ENCODE results near the gene ECE1.

DNA sequence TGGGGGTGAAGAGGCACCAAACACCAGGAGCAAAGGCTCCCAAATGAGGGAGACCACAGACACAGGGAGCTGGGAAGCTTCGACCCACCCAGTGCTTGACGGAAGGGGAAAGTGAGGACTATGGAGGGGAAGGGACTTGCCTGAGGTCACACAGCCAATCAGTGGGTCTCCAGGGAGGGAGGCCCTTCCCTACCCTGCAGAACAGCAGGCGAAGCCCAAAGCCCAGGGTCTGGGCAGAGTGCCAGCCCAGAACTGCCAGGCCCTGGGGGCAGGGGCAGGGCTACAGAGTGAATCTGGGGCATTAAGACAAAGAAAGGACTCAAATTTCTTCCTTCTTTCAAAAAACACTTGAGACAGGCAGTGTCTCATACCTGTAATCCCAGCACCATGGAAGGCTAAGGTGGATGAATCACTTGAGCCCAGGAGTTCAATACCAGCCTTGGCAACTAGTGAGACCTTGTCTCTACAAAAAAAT is 45.5 kb upstream of the ECE1 start:
- TF ChIP-seq, protein P1, sequence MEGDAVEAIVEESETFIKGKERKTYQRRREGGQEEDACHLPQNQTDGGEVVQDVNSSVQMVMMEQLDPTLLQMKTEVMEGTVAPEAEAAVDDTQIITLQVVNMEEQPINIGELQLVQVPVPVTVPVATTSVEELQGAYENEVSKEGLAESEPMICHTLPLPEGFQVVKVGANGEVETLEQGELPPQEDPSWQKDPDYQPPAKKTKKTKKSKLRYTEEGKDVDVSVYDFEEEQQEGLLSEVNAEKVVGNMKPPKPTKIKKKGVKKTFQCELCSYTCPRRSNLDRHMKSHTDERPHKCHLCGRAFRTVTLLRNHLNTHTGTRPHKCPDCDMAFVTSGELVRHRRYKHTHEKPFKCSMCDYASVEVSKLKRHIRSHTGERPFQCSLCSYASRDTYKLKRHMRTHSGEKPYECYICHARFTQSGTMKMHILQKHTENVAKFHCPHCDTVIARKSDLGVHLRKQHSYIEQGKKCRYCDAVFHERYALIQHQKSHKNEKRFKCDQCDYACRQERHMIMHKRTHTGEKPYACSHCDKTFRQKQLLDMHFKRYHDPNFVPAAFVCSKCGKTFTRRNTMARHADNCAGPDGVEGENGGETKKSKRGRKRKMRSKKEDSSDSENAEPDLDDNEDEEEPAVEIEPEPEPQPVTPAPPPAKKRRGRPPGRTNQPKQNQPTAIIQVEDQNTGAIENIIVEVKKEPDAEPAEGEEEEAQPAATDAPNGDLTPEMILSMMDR (IDR thresholded peaks at IDR 0.05 in 8 of 11, conservative IDR thresholded peaks at IDR 0.05 in 3 of 11): no peak
- TF ChIP-seq POLR2A (IDR thresholded peaks at IDR 0.05): no peak
- no peak for TF ChIP-seq POLR2AphosphoS5 (IDR thresholded peaks at IDR 0.05)

All from spleen (tissue), 7 donors.